Myocyte (in vitro differentiated cells): ENCODE measurements around the gene MFSD11. TPM values are rescaled to one million over a fixed set of nuclear protein-coding genes. Genes with fewer than 3 reads are reported as not detected.

Experiments used
- microRNA counts: library from miRNA; unstranded; fragments of <30 nt; microRNA quantifications from one replicate; lab custom pipeline; 2016
- microRNA-seq: library from miRNA; unstranded; fragments of <30 nt; microRNA quantifications from one replicate; pipeline ENCODE4, GENCODE V29; 2016
- total RNA-seq: library from RNA; depleted of rRNA; stranded (reverse); fragments of >200 nt; gene quantifications from 2 replicates; pipeline ENCODE4 v1.2.3, GENCODE V29; 2014

The MFSD11 gene
- total RNA-seq, 1 donor from 2014 or later, result 47.2 TPM

MicroRNAs encoded within 50 kb of the gene (microRNA counts, 767-probe panel; counts per million panel counts)
- microRNA hsa-miR-636 (lab: Ali Mortazavi, UCI), result not detected

Small RNA genes within 50 kb of the gene (microRNA-seq; reads per million reads assigned to microRNA genes)
- 0.48 reads per million for gene MIR636

Other genes with a start within 250 kb of the MFSD11 start
- 6.5 and 7.5 TPM in 2 replicates for gene RHBDF2, start 236.7 kb upstream of the MFSD11 start, total RNA-seq
- gene CYGB, start 200.4 kb upstream of the MFSD11 start, total RNA-seq, result 3.2 and 7.7 TPM in 2 replicates
- gene PRCD, start 198.1 kb upstream of the MFSD11 start, total RNA-seq, result not detected in 2 replicates
- 0.78 and 0.91 TPM in 2 replicates for gene ST6GALNAC2, start 152.3 kb upstream of the MFSD11 start, total RNA-seq
- gene ST6GALNAC1, start 94.4 kb upstream of the MFSD11 start, total RNA-seq, result 0.21 TPM in 1 of 2 replicates, not detected in the other
- gene MXRA7, start 27.2 kb upstream of the MFSD11 start, total RNA-seq, result 716 and 760 TPM in 2 replicates
- gene JMJD6, start 11.5 kb upstream of the MFSD11 start, total RNA-seq, result 22.5 and 33.8 TPM in 2 replicates
- gene METTL23, start 11.3 kb upstream of the MFSD11 start, total RNA-seq, result 34.8 and 35.8 TPM in 2 replicates
- 154 and 180 TPM in 2 replicates for gene SRSF2, start 788 bp upstream of the MFSD11 start, total RNA-seq
- gene MGAT5B, start 130.3 kb downstream of the MFSD11 start, total RNA-seq, result 0.11 TPM in 1 of 2 replicates, not detected in the other